GM20000 (cell line): ENCODE data around the gene KCNIP1.

Experiments used
- DNase-seq: peaks from one replicate; pipeline ENCODE4 v3.0.0; 2012; ENCODE audit warnings: low spot score
- TF ChIP-seq, protein P1 (sequence below): IDR thresholded peaks from 2 replicates; pipeline ENCODE4 v1.5.1; 2012; ENCODE audit warnings: mild to moderate bottlenecking, control low read depth; ENCODE audit errors: extremely low read depth, missing control alignments

The KCNIP1 gene

DNA sequence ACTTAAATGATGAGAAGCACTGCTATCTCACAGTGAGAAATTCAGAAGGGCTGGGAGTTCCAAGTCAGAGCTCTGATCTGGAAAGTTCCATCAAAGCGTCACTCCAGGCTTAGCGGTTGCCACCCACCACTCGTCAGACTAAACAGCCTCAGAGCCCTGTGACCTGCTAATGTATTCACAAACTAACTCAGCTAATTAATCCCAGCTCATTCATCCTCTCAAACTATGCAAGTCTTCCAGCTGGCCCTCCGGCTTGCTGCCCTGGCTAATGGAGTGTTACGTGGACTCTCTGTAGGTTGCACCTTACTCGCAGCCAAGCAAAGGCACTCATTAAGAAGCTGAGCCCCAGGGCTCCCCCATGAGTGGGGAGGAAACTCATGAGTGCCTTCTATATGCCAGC is 197.5 kb downstream of the KCNIP1 start:
- TF ChIP-seq, protein P1, sequence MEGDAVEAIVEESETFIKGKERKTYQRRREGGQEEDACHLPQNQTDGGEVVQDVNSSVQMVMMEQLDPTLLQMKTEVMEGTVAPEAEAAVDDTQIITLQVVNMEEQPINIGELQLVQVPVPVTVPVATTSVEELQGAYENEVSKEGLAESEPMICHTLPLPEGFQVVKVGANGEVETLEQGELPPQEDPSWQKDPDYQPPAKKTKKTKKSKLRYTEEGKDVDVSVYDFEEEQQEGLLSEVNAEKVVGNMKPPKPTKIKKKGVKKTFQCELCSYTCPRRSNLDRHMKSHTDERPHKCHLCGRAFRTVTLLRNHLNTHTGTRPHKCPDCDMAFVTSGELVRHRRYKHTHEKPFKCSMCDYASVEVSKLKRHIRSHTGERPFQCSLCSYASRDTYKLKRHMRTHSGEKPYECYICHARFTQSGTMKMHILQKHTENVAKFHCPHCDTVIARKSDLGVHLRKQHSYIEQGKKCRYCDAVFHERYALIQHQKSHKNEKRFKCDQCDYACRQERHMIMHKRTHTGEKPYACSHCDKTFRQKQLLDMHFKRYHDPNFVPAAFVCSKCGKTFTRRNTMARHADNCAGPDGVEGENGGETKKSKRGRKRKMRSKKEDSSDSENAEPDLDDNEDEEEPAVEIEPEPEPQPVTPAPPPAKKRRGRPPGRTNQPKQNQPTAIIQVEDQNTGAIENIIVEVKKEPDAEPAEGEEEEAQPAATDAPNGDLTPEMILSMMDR: no peak

DNA sequence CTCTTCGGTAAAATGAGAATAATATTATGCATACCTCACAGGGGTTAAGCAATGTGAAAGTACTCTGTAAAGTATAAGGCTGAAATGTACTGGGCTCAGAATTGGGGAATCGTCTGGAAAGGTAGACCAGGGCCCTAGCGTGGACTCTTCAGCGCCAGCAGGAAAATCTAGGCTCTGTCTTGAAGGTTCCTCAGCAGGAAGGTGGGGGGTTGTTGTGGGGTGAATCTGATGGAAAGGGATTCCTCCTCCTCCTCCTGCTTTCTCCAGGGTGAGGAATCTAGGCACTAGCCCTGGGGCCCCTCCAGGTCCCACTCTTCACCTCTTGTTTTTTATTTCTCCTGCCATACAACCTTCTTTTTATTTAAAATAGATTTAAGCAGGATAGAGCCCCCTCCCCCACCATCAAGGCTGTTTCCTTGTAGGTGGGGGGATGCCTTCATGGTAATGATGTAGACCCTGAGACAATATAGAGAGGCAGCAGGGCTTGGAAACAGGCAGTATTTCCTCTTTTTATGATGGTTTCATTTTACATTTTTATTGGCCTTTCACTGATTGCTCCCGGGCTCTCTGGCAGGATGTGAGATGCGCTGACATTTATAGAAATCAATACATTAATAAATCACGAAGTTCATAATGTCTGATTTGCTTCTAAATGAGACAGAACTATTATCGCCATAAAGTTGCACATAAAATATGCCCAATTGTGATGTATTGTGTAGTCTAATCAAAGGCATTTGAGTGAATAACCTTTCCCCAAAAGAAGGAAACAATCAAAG is 200.8 kb downstream of the KCNIP1 start:
- TF ChIP-seq, protein P1: no peak

More for the DNA sequence above, 197.5 kb downstream of the KCNIP1 start:
- DNase-seq: no peak

DNA sequence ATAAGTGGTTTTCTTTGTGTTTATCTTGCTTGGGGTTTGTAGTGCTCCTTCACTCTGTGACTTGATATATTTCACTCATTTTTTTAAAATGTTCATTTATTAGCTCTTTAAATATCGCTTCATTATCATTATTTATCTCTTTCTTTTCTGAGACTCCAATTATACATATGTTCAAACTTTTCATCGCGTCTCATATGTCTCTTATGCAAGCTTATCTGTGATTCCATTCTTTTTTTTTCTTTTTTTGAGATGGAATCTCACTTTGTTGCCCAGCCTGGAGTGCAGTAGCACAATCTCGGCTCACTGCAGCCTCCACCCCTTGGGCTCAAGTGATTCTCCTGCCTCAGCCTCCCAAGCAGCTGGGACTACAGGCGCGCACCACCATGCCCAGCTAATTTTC is 205.8 kb downstream of the KCNIP1 start:
- TF ChIP-seq, protein P1: no peak
- DNase-seq: no peak

More for the DNA sequence above, 200.8 kb downstream of the KCNIP1 start:
- no peak for DNase-seq

DNA sequence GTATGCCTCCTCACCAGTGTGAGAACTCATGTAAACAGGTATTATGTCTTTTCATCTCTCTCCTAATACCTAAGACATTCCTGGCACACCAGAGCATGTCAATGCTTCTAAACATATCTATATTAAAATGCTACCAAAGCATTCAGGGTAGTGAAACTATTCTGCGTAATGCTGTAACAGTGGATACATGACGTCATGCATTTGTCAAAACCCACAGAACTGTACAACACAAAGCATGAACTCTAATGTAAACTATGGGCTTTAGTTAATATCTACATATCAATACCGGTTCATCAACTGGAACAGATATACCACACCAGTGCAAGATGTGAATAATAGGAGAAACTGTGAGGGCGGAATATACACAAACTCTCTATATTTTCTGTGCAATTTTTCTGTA is 207.5 kb downstream of the KCNIP1 start:
- TF ChIP-seq, protein P1: no peak
- DNase-seq: no peak

DNA sequence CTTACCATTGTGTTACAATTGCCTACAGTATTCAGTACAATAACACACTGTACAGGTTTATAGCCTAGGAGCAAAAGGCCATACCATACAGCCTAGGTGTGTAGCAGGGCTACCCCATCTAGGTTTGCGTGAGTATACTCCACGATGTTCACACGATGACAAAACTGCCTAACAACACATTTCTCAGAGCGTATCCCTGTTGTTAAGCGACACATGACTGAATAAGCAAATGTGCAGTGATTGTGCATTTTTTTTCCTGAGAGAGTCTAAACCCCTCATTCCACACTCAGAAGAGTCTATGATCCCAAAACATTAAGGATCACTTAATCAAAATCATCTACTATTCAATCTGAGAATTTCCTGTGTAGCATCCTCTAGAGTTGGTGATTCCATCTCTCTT is 211.3 kb downstream of the KCNIP1 start:
- TF ChIP-seq, protein P1: no peak
- no peak for DNase-seq

DNA sequence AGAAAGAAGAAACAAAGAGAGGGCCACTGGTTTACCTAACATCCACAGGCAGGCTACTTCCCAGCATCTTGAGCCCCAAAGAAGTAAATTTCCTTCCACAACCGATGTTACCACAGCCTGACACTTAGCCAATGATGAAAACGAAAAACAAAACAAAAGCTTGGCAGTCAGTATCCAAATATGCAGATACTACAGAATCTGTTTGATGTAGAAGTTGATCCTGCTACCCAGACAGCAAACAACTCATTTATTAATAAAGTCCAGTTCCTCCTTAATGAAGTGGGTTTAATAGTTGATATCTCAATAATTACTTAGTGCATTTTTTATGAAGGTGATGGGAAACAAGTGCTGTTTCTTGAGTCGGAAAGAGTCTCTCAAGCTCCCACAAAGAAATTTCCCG is 212.6 kb downstream of the KCNIP1 start:
- DNase-seq: no peak
- TF ChIP-seq, protein P1: no peak

DNA sequence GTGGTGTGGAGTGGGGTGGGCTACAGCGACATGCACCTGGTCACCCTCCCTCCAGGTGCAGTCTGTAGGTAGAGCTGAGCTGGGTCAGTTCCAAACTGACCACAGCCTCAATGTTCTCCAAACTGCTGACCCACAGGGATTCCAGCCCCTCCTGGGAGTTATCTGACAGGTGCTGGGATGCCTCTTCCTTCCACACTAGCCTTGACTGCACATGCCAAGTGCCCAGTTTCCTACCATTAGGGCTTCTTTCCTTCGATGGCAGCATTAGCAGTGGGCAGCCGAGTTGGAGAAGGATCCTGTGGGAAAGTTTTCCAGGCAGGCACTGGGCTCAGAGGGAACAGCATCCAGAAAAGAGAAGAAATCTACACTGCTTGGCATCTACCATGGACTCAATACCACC is 215.7 kb downstream of the KCNIP1 start:
- TF ChIP-seq, protein P1: no peak
- DNase-seq: no peak
